Large intestine (tissue), 3 donors: ENCODE measurements around the gene MSH5. TPM values are rescaled to one million over a fixed set of nuclear protein-coding genes. Genes with fewer than 3 reads are reported as not detected.

Experiments
- DNase-seq, 2 donors: peaks; one replicate each; pipeline versions ENCODE4 v3.0.0 to v3.0.0-alpha.2; 2013
- H3K27ac ChIP-seq: one replicate; pipeline ENCODE4 v1.5.1; 2013; ENCODE audit warnings: low read length
- H3K27me3 ChIP-seq: 2 replicates; pipeline ENCODE4 v1.6.1; 2013; ENCODE audit warnings: low read length; ENCODE audit not compliant: control insufficient read depth, insufficient read depth
- H3K36me3 ChIP-seq: 2 replicates; pipeline ENCODE4 v1.6.1; 2013; ENCODE audit warnings: low read length; ENCODE audit not compliant: control insufficient read depth, insufficient read depth
- H3K4me1 ChIP-seq: one replicate; pipeline ENCODE4 v1.6.1; 2013; ENCODE audit warnings: low read length; ENCODE audit not compliant: control insufficient read depth, insufficient read depth
- H3K4me3 ChIP-seq: one replicate; pipeline ENCODE4 v1.5.1; 2013; ENCODE audit warnings: low read length
- H3K9me3 ChIP-seq: one replicate; pipeline ENCODE4 v1.6.1; 2013; ENCODE audit warnings: mild to moderate bottlenecking, low read depth, low read length, moderate library complexity; ENCODE audit not compliant: control insufficient read depth
- WGBS: methylation state at CpG from one replicate; pipeline ENCODE4 v1.1.5; 2013; ENCODE audit warnings: low lambda C conversion rate; ENCODE audit not compliant: insufficient coverage; 5-methylcytosine and 5-hydroxymethylcytosine counted together
- polyA plus RNA-seq: library from polyadenylated mRNA; unstranded; fragments of 120-200 nt; gene quantifications from one replicate; pipeline ENCODE4 v1.2.1, GENCODE V29; 2013

The MSH5 gene
- polyA plus RNA-seq, 1 donor = 51.0 TPM

GRCh38 chr6:31760790-31761189, 21.0 kb downstream of the MSH5 start:
- Histone ChIP-seq H3K36me3 (peaks cover 33% of the 10 kb centered on the region), H3K4me1 (peaks cover 37% of the 10 kb centered on the region), H3K4me3 (no peak overlapping the region), H3K9me3 (no peaks in the 10 kb centered on the region), H3K27me3 (no peaks in the 10 kb centered on the region), H3K27ac (peak overlapping the region; percentile 3)
- no CpG with 5 or more reads among the region's 5 CpGs for WGBS
- DNase-seq = peak in 1 of 2 donors; percentile 76

- Histone ChIP-seq H3K27me3 (no peaks in the 10 kb centered on the region), H3K27ac (peak overlapping the region; percentile 3), H3K9me3 (no peaks in the 10 kb centered on the region), H3K4me1 (peaks cover 42% of the 10 kb centered on the region), H3K4me3 (no peak overlapping the region), H3K36me3 (peaks cover 33% of the 10 kb centered on the region)
- no peak for DNase-seq
- no CpG with 5 or more reads among the region's 8 CpGs for WGBS
Observed at GRCh38 chr6:31761343-31761742, 21.5 kb downstream of the MSH5 start.

- peak within 1 kb of the TSS; percentile 3 for H3K27ac ChIP-seq
- H3K36me3 ChIP-seq = peaks cover 33% of the 10 kb centered on the region
- H3K4me3 ChIP-seq = no peak within 1 kb of the TSS
- H3K27me3 ChIP-seq = no peaks in the 10 kb centered on the region
- no peak for DNase-seq
- no peaks in the 10 kb centered on the region for H3K9me3 ChIP-seq
- WGBS = no CpG with 5 or more reads among the region's 4 CpGs
- H3K4me1 ChIP-seq = peaks cover 47% of the 10 kb centered on the region
Observed at GRCh38 chr6:31762356-31762755, 22.6 kb downstream of the MSH5 start, which contains the start of gene SAPCD1. TSS of gene SAPCD1 (plus strand) at chr6:31762656. CDS start at chr6:31763055, 399 bp downstream.

GRCh38 chr6:31762878-31763618, 23.2 kb downstream of the MSH5 start:
- Histone ChIP-seq H3K4me3 (no peak overlapping the region), H3K4me1 (peaks cover 47% of the 10 kb centered on the region), H3K9me3 (no peaks in the 10 kb centered on the region), H3K36me3 (peaks cover 33% of the 10 kb centered on the region), H3K27ac (no peak overlapping the region), H3K27me3 (no peaks in the 10 kb centered on the region)
- no CpG with 5 or more reads among the region's 8 CpGs for WGBS
- DNase-seq = no peak

- WGBS = no CpG with 5 or more reads among the region's 1 CpG
- Histone ChIP-seq H3K27ac (no peak overlapping the region), H3K36me3 (peaks cover 33% of the 10 kb centered on the region), H3K9me3 (no peaks in the 10 kb centered on the region), H3K4me3 (no peak overlapping the region), H3K4me1 (peaks cover 47% of the 10 kb centered on the region), H3K27me3 (no peaks in the 10 kb centered on the region)
- peak in 1 of 2 donors; percentile 56 for DNase-seq
Observed at GRCh38 chr6:31763619-31763940, 23.8 kb downstream of the MSH5 start.

- no CpG with 5 or more reads among the region's 4 CpGs for WGBS
- Histone ChIP-seq H3K9me3 (no peaks in the 10 kb centered on the region), H3K36me3 (peaks cover 31% of the 10 kb centered on the region), H3K27ac (no peak overlapping the region), H3K4me3 (no peak overlapping the region), H3K27me3 (no peaks in the 10 kb centered on the region), H3K4me1 (peaks cover 47% of the 10 kb centered on the region)
- no peak for DNase-seq
Observed at GRCh38 chr6:31764198-31764597, 24.4 kb downstream of the MSH5 start.

GRCh38 chr6:31765559-31765909, 25.7 kb downstream of the MSH5 start:
- Histone ChIP-seq H3K27ac (peak overlapping the region; percentile 19), H3K36me3 (peaks cover 20% of the 10 kb centered on the region), H3K9me3 (no peaks in the 10 kb centered on the region), H3K4me3 (peak overlapping the region; percentile 49), H3K4me1 (peaks cover 41% of the 10 kb centered on the region), H3K27me3 (no peaks in the 10 kb centered on the region)
- no CpG with 5 or more reads among the region's 9 CpGs for WGBS
- DNase-seq = no peak

- peak overlapping the region; percentile 19 for H3K27ac ChIP-seq
- WGBS = 19% methylated on average over 3 of the region's 42 CpGs
- H3K36me3 ChIP-seq = peaks cover 19% of the 10 kb centered on the region
- peaks cover 36% of the 10 kb centered on the region for H3K4me1 ChIP-seq
- H3K4me3 ChIP-seq = peak overlapping the region; percentile 49
- peak in 1 of 2 donors; percentile 78 for DNase-seq
- H3K9me3 ChIP-seq = no peaks in the 10 kb centered on the region
- no peaks in the 10 kb centered on the region for H3K27me3 ChIP-seq
Observed at GRCh38 chr6:31765910-31766794, 26.3 kb downstream of the MSH5 start.

- Histone ChIP-seq H3K27ac (no peak overlapping the region), H3K27me3 (no peaks in the 10 kb centered on the region), H3K4me1 (peaks cover 30% of the 10 kb centered on the region), H3K36me3 (peaks cover 9% of the 10 kb centered on the region), H3K4me3 (no peak overlapping the region), H3K9me3 (no peaks in the 10 kb centered on the region)
- peak in 1 of 2 donors; percentile 31 for DNase-seq
- WGBS = no CpG with 5 or more reads among the region's 6 CpGs
Observed at GRCh38 chr6:31767096-31767645, 27.4 kb downstream of the MSH5 start.
